Amniotic epithelial cell (primary cell): ENCODE results near the gene TMEM131.
A peak's percentile ranks its signal among the peaks of the same experiment; 100 is the strongest.

Experiments
- DNase-seq: peaks from one replicate; pipeline ENCODE4 v3.0.0-alpha.2; 2010; ENCODE audit warnings: low read depth

Gene TMEM131

DNA sequence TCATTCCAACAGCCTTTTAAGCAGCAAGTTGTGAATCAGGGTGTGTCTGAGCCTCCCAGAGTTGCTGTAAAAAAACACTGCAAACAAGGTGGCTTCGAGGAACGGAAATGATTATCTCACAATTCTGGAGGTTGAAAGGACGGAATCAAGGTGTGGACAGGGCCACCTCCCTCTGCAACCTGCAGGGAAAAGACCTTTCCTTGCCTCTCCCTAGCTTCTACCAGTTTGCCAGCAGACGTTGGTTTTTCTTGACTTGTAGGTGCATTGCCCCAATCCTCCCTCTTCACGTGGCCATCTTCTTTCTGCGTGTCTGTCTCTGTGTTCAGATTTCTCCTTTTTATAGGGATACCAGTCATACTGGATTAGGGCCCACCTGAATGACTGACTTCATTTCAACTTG, 24.8 kb upstream of the TMEM131 start:
- DNase-seq: no peak

DNA sequence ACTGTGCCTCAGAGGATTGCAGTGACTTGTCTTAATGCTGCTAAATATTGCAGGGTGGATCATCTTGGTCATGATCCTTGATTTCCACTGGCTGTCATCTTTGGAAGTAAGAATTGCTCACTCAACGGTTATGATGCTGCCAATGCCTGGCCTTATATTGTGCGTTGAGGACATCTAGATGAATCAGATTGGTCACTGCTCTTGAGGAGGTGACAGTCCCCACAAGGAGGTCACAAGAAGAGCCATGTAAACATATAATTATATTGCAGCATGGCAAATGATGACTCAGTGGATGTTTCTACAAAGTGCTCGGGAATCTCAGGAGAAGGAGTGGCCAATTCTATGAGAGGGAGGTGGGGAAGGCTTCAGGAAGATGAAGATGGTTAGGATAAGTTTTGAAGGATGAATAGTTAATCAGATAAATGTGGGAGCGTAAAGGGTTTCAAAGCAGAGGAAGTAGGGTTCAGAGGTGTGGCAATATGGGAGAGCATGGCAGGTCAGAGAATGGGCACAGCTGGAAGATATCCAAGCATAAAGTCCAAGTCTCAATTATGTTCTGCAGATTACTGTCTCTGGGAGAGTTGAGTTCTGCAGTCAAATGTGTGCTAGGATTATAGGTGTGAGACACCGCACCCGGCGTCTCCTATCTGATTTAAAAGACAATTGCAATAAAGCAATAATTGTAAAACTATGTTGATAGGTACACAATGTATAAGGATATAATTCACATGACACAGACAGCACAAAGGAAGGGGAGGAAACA, 21.3 kb upstream of the TMEM131 start:
- DNase-seq: no peak

DNA sequence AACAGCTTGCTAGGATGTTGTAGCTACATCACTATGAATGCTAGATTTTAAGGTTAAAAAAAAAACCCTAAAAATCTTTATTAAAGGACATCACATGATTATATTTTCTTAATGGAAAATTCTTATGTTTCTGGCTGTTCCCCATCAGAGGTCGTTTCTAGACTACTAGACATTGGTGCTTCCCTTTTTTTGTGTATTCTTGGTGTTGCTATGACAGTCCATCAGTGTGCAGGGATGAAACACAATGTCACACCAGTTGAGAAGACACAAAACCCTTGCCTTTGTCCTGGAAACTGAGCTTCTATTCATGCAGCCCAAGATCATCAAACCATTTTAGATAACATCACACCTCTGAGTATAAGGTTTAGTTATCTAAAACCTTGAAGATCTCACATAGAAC, 19.9 kb upstream of the TMEM131 start:
- DNase-seq: no peak

GRCh38 chr2:98014379-98014778, 18.6 kb upstream of the TMEM131 start:
- DNase-seq: no peak

DNA sequence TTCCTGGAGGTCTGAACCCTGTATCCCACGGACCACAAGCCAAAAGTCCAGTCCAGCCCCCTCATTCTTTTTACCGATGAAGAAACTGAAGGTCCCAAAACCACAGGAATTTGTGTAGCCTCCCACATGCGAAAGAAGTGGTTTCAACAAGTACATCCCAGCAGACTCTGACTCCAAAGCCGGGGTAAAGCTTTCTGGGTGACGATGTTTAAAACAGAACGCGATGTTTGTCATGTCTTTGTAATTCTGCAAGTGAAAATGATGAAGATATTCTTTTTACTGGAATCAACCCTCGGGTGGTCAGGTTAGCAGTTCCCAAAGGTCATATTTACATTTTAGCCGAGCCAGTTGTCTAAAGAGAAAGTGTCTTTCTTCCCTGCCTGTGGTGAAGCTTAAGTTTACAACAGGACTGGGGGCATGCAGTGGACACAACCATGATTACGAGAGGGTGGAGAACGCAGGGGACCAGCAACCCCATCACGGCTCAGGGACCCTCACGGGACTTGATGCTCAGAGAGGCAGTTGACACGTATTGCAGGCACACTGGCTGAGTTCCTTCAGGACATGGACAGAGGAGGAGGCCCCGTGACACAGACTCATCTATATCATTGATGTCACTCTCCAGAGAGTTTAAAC, 17.8 kb upstream of the TMEM131 start:
- peak; percentile 67 for DNase-seq

DNA sequence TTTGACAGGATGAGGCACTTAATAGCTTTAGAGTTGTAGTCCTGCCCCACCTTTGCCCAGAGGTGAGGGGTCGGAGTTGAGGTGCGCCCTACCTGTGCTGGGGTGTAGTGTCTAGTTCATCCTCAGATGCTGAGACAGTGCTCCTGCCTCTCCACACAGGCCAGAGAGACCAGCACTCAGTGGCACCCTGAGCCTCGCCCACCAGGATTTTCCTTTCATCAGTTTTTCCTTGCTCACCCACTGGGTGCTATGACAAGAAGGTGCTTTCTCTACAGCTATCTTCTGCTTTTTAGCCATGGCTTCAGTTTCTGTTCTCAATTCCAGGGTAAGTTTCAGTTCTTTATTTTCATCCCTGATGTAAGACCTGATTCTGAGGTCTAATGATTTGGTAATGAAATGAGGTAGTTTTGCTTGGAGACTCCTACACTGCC, 16.8 kb upstream of the TMEM131 start:
- DNase-seq: peak; percentile 29

- peak; percentile 37 for DNase-seq
These were observed 14.4 kb upstream of the TMEM131 start for GRCh38 chr2:98009887-98010760.

DNA sequence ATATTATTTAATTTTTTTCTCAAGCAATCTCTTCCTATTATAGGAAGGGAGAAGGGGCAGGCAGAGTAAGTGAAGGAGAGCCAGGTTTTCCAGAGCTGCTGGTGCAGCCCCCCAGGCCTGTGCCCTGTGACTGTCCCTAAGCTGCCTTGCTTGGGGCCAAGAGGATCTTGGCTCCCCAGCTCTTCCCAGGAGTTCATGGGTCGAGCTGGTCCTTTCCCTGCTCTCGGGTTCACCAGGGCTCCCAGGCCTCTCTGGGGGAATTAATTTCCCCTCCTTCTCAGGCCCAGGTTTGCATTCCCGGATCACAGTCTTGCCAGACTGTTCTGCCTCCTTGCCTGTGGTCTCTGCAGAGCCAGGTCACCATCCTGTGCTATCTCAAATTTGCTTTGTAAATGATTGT, 12.7 kb upstream of the TMEM131 start:
- DNase-seq: no peak

GRCh38 chr2:98006378-98006777, 10.6 kb upstream of the TMEM131 start:
- DNase-seq: no peak

GRCh38 chr2:98004613-98005012, 8.9 kb upstream of the TMEM131 start:
- no peak for DNase-seq

DNA sequence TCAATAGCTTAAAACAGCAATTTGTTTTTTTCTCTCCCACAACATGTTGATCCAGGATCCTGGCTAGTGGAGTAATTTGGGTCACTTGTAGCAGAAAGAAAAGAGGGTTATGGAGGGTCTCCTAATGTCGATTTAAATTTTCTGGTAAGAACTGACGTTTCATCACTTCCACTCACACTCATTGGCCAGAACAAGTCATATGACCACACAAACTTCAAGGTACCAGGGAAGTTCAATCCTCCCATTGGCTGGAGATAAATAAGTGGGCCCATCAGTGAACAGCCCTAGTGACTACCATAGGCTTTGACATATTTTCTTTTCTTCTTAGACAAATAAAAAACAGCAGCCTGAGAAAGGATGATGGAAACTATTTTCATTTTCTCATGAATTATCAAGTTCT, 8.3 kb upstream of the TMEM131 start:
- no peak for DNase-seq

GRCh38 chr2:97999536-97999935, 3.8 kb upstream of the TMEM131 start:
- DNase-seq: no peak

- no peak for DNase-seq
These were observed 2.8 kb upstream of the TMEM131 start for GRCh38 chr2:97998431-97999005.

- DNase-seq: no peak
These were observed 2.1 kb upstream of the TMEM131 start for GRCh38 chr2:97997784-97998392.

- no peak for DNase-seq
These were observed 931 bp upstream of the TMEM131 start for GRCh38 chr2:97996679-97997078.

DNA sequence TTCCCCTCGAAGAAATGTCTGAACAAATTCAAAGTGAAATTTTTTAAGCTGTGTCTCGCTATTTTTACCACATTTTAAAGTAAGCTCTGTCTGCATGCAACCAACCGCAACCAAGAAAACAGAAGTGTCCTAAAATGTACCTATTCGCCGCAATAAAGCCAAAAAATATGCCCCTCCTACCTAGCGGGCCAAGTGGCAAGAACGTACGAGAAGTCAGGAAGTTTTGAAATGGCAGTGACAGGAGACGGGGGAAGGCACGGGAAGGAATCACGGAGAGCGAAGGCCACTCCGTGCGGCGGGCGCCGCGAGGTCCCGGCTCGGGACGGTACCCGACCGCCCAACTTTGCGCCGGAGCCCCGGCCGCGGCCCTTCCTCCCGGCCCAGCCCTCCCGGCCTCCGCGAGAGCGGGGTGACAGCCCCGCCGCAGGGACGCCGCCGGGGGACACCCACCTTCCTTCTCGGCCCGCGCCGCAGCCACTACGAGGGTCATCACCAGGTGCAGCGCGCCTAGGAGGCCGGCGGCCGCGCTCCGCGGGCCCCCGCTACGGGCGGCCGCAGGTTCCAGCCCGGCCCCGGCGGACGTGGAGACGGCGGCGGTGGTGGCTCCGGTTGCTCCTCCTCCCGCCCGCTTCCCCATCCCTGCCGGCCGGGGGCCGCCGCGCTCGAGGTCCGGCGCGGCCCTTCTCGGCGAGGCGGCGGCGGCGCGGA, 568 bp downstream of the TMEM131 start:
- peak; percentile 27 for DNase-seq

- DNase-seq: no peak
These were observed 1.3 kb downstream of the TMEM131 start for GRCh38 chr2:97994476-97994875.

GRCh38 chr2:97993926-97994325, 1.8 kb downstream of the TMEM131 start:
- DNase-seq: no peak

DNA sequence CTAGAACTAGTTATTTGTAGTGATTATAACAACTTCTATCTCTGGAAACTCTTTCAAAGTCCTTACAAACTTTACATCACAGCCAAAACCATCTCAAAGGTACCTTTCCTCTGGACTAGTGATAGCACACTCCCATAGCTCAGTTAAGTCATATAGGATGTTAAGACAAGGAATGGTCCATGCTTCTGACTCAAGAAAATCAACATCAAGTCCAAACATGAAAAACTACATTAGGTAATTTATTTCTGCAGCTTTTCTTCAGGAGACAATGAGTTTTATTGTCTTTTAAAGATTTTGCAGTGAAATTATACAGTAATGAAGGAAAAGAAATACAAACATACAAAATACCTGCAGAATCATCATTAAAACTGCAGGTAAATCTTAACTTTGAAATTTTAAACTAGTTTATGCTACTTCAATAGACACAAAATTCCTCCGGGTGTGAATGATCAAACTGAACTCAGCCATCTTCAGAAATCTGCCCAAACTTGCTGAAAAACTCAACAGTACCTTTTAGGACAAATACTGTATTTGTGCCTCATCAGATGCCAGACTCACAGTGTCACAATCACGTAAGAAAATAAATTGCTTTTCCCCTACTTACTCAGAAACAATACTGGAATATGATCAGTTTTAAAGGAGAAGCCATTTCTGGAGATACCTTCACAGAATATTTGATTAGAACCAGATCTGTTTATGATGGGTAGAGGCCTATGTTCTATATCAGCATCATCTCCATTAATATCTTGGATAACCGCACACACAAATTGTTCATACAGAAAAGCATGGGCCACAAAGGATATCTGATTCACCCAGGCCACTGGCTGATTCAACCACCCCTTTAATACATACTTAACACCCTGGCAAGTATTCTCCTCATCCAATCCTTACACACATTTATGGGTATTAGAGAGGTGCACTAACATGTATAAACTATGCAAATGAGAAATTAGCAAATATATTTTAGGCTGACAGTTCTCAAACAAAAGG, 2.6 kb downstream of the TMEM131 start:
- DNase-seq: peak; percentile 29
